ENCODE measurements around the gene HSPA14.
A peak's percentile ranks its signal among the peaks of the same experiment; 100 is the strongest.

Gene HSPA14

DNA sequence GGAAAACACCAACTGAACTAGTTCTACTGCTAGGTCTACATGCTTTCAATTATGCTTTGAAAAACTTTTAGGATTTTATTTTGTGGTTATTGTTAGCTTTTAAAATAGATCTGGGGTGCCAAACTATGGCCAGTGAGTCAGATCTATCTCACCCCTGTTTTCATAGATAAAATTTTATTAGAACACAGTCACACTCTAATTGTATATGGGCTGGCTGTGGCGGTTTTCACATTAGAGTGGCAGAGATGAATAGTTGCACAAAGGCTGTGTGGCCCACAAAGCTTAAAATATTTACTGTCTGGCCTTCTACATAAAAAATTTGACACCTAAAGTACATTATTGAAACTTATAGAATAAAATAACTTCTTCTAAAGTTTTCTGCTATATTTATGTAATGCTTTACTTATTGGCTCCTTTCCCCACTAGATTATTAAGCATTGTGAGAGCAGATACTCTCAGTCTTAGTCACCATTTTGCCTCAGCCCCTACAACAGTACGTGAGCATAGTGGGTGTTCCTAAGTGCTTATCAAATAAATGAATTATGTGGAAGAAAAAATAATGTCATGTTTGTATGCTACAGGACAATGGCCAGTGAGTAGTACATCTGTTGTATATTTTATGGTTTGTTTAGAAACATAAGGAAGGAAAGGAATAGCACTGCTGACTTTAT, 35.1 kb downstream of the HSPA14 start:
- H3K36me3 ChIP-seq (ENCODE audit: control insufficient read depth, low read length): peaks cover 59% of the 10 kb centered on the region
- H3K79me2 ChIP-seq (ENCODE audit: control insufficient read depth, low read length): peaks cover 27% of the 10 kb centered on the region
- H3K9me2 ChIP-seq (replicated peaks; ENCODE audit: control insufficient read depth, low read length): no peaks in the 10 kb centered on the region
- H3K4me1 ChIP-seq (ENCODE audit: control insufficient read depth, low read length): peaks cover 21% of the 10 kb centered on the region
- no peaks in the 10 kb centered on the region for H3K9me3 ChIP-seq (ENCODE audit: control insufficient read depth, insufficient read depth, low read length)
- no peak overlapping the region for H3K4me3 ChIP-seq (ENCODE audit: low read length)
- peaks cover 19% of the 10 kb centered on the region; the same call in 1 of the 2 replicates for H3F3A ChIP-seq (ENCODE audit: control insufficient read depth, insufficient read depth)
- no peaks in the 10 kb centered on the region for H4K20me1 ChIP-seq (ENCODE audit: control insufficient read depth, insufficient read depth, low read depth, low read length)
- no peaks in the 10 kb centered on the region for H3K27me3 ChIP-seq (ENCODE audit: control insufficient read depth, low read length)
- H3K4me2 ChIP-seq (ENCODE audit: low read length): no peak overlapping the region
- TF ChIP-seq, protein P1, sequence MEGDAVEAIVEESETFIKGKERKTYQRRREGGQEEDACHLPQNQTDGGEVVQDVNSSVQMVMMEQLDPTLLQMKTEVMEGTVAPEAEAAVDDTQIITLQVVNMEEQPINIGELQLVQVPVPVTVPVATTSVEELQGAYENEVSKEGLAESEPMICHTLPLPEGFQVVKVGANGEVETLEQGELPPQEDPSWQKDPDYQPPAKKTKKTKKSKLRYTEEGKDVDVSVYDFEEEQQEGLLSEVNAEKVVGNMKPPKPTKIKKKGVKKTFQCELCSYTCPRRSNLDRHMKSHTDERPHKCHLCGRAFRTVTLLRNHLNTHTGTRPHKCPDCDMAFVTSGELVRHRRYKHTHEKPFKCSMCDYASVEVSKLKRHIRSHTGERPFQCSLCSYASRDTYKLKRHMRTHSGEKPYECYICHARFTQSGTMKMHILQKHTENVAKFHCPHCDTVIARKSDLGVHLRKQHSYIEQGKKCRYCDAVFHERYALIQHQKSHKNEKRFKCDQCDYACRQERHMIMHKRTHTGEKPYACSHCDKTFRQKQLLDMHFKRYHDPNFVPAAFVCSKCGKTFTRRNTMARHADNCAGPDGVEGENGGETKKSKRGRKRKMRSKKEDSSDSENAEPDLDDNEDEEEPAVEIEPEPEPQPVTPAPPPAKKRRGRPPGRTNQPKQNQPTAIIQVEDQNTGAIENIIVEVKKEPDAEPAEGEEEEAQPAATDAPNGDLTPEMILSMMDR (IDR thresholded peaks at IDR 0.05; ENCODE audit: low read depth, low read length, poor library complexity, severe bottlenecking): no peak
- no peak for TF ChIP-seq EZH2phosphoT487 (IDR thresholded peaks at IDR 0.05; ENCODE audit: borderline replicate concordance, low read length)
- H3K27ac ChIP-seq (ENCODE audit: low read depth, low read length): no peak overlapping the region

- H3K4me2 ChIP-seq (ENCODE audit: low read length): no peak overlapping the region
- H3K27me3 ChIP-seq (ENCODE audit: control insufficient read depth, low read length): no peaks in the 10 kb centered on the region
- no peak for TF ChIP-seq EZH2phosphoT487 (IDR thresholded peaks at IDR 0.05; ENCODE audit: borderline replicate concordance, low read length)
- TF ChIP-seq, protein P1 (IDR thresholded peaks at IDR 0.05; ENCODE audit: low read depth, low read length, poor library complexity, severe bottlenecking): no peak
- H3K9me3 ChIP-seq (ENCODE audit: control insufficient read depth, insufficient read depth, low read length): no peaks in the 10 kb centered on the region
- H4K20me1 ChIP-seq (ENCODE audit: control insufficient read depth, insufficient read depth, low read depth, low read length): no peaks in the 10 kb centered on the region
- peaks cover 19% of the 10 kb centered on the region; the same call in 1 of the 2 replicates for H3F3A ChIP-seq (ENCODE audit: control insufficient read depth, insufficient read depth)
- H3K4me1 ChIP-seq (ENCODE audit: control insufficient read depth, low read length): peaks cover 23% of the 10 kb centered on the region
- H3K79me2 ChIP-seq (ENCODE audit: control insufficient read depth, low read length): peaks cover 51% of the 10 kb centered on the region
- H3K36me3 ChIP-seq (ENCODE audit: control insufficient read depth, low read length): peaks cover 50% of the 10 kb centered on the region
- no peaks in the 10 kb centered on the region for H3K9me2 ChIP-seq (replicated peaks; ENCODE audit: control insufficient read depth, low read length)
- H3K4me3 ChIP-seq (ENCODE audit: low read length): no peak overlapping the region
- no peak overlapping the region for H3K27ac ChIP-seq (ENCODE audit: low read depth, low read length)
These were observed 37.8 kb downstream of the HSPA14 start for GRCh38 chr10:14875941-14876340.

- no peaks in the 10 kb centered on the region for H3K27me3 ChIP-seq (ENCODE audit: control insufficient read depth, low read length)
- H3K9me3 ChIP-seq (ENCODE audit: control insufficient read depth, insufficient read depth, low read length): no peaks in the 10 kb centered on the region
- peaks cover 49% of the 10 kb centered on the region for H3K36me3 ChIP-seq (ENCODE audit: control insufficient read depth, low read length)
- no peaks in the 10 kb centered on the region for H4K20me1 ChIP-seq (ENCODE audit: control insufficient read depth, insufficient read depth, low read depth, low read length)
- H3K4me3 ChIP-seq (ENCODE audit: low read length): peak overlapping the region; percentile 93
- H3F3A ChIP-seq (ENCODE audit: control insufficient read depth, insufficient read depth): peaks cover 19% of the 10 kb centered on the region; the same call in 1 of the 2 replicates
- no peak for TF ChIP-seq EZH2phosphoT487 (IDR thresholded peaks at IDR 0.05; ENCODE audit: borderline replicate concordance, low read length)
- TF ChIP-seq, protein P1 (IDR thresholded peaks at IDR 0.05; ENCODE audit: low read depth, low read length, poor library complexity, severe bottlenecking): no peak
- H3K9me2 ChIP-seq (replicated peaks; ENCODE audit: control insufficient read depth, low read length): no peaks in the 10 kb centered on the region
- H3K27ac ChIP-seq (ENCODE audit: low read depth, low read length): no peak overlapping the region
- H3K4me1 ChIP-seq (ENCODE audit: control insufficient read depth, low read length): peaks cover 26% of the 10 kb centered on the region
- peaks cover 60% of the 10 kb centered on the region for H3K79me2 ChIP-seq (ENCODE audit: control insufficient read depth, low read length)
- peak overlapping the region; percentile 72 for H3K4me2 ChIP-seq (ENCODE audit: low read length)
These were observed 38.7 kb downstream of the HSPA14 start for GRCh38 chr10:14876764-14877163.
